CD4-positive, alpha-beta T cell (primary cell): ENCODE measurements around the gene SLC35A5. TPM values are rescaled to one million over a fixed set of nuclear protein-coding genes. Genes with fewer than 3 reads are reported as not detected.

Experiments used
- ATAC-seq: fragments of 200-7000 bp; cut with Tn5 transposase; one replicate; pipeline ENCODE4 v1.10.0; 2022; ENCODE audit warnings: mild to moderate bottlenecking; ENCODE audit not compliant: poor library complexity
- CTCF ChIA-PET: fragments of 350-600 bp; sonication (Branson Sonifier 250); formaldehyde crosslinking; loops from one replicate; lab custom pipeline; 2021; ENCODE audit warnings: antibody characterized with exemption, inconsistent platforms; lab: Charles Lee
- POLR2A ChIA-PET: fragments of 350-600 bp; sonication (Branson Sonifier 250); formaldehyde crosslinking; loops from one replicate; lab custom pipeline; 2021; ENCODE audit warnings: antibody characterized with exemption, inconsistent platforms; lab: Charles Lee
- DNase-seq, 14 experiments: peaks; one replicate each; pipeline ENCODE4 v3.0.0-alpha.2; 2013 to 2020; ENCODE audit warnings: mixed read lengths in 2 of 14
- H3K27ac ChIP-seq, 2 donors: one replicate each; pipeline versions ENCODE4 v1.5.1 to v1.7.0; 2013; ENCODE audit warnings: low read length in 2 of 2, low read depth in 1 of 2, mild to moderate bottlenecking in 1 of 2
- H3K27me3 ChIP-seq, 2 experiments: 1 replicate in 1 of 2; 2 replicates in 1 of 2; pipeline versions ENCODE4 v1.6.1 to v1.7.0; 2013; ENCODE audit warnings: low read length in 2 of 2, control low read depth in 1 of 2, mild to moderate bottlenecking in 1 of 2, moderate library complexity in 1 of 2; ENCODE audit not compliant: insufficient read depth in 2 of 2, control insufficient read depth in 1 of 2
- H3K36me3 ChIP-seq: one replicate; pipeline ENCODE4 v1.6.1; 2013; ENCODE audit warnings: low read length, control low read depth; ENCODE audit not compliant: insufficient read depth
- H3K4me1 ChIP-seq: one replicate; pipeline ENCODE4 v1.6.1; 2013; ENCODE audit warnings: low read length, control low read depth; ENCODE audit not compliant: insufficient read depth
- H3K4me3 ChIP-seq: one replicate; pipeline ENCODE4 v1.5.1; 2013; ENCODE audit warnings: mild to moderate bottlenecking, low read length, moderate library complexity
- H3K9me3 ChIP-seq, 2 experiments: 1 replicate in 1 of 2; 2 replicates in 1 of 2; pipeline versions ENCODE4 v1.6.1 to v1.7.0; 2013; ENCODE audit warnings: low read length in 2 of 2, mild to moderate bottlenecking in 2 of 2, control low read depth in 1 of 2, moderate library complexity in 1 of 2; ENCODE audit not compliant: control insufficient read depth in 1 of 2, insufficient read depth in 1 of 2
- H3K27ac Mint-ChIP-seq: one replicate; pipeline ENCODE4 v1.8.0; 2020; ENCODE audit warnings: mixed read lengths
- H3K27me3 Mint-ChIP-seq: one replicate; pipeline ENCODE4 v1.8.0; 2021; ENCODE audit warnings: mixed read lengths
- H3K36me3 Mint-ChIP-seq: one replicate; pipeline ENCODE4 v1.8.0; 2021; ENCODE audit warnings: low read depth, mixed read lengths
- H3K4me1 Mint-ChIP-seq: one replicate; pipeline ENCODE4 v1.8.0; 2021; ENCODE audit warnings: low read depth, mixed read lengths
- H3K4me3 Mint-ChIP-seq: one replicate; pipeline ENCODE4 v1.8.0; 2020; ENCODE audit warnings: mild to moderate bottlenecking, mixed read lengths
- H3K9me3 Mint-ChIP-seq: one replicate; pipeline ENCODE4 v1.8.0; 2020; ENCODE audit warnings: mixed read lengths
- CTCF ChIP-seq: fragments of 200-600 bp; IDR thresholded peaks from one replicate; pipeline ENCODE4 v1.8.0; 2022; ENCODE audit warnings: antibody characterized with exemption, mild to moderate bottlenecking
- intact Hi-C, 2 experiments: fragments of 100-400 bp; cut with DNase I in 1 of 2; cut with micrococcal nuclease in 1 of 2; formaldehyde crosslinking; loops; one replicate each; pipeline versions ENCODE4 v1.15.1 to v1.9.0; 2023 to 2025; cut with DNase I, micrococcal nuclease
- total RNA-seq, 174 experiments: library from RNA in 2 of 174; stranded (reverse) in 2 of 174; gene quantifications; one replicate each; pipeline ENCODE4 v1.2.3 and lab custom pipeline; 2021 to 2026

Gene SLC35A5
- total RNA-seq, 2 experiments from 2014 or later: 4.6 to 7.3 TPM

GRCh38 chr3:112579232-112579631 is 17.4 kb downstream of the SLC35A5 start:
- Mint-ChIP-seq H3K9me3 (no peaks in the 10 kb centered on the region), H3K4me3 (no peak overlapping the region), H3K4me1 (peaks cover 5% of the 10 kb centered on the region), H3K27ac (no peak overlapping the region), H3K36me3 (peaks cover 62% of the 10 kb centered on the region), H3K27me3 (no peaks in the 10 kb centered on the region)
- Histone ChIP-seq H3K27me3 (no peaks in the 10 kb centered on the region), H3K36me3 (peaks cover 45% of the 10 kb centered on the region), H3K27ac (no peak overlapping the region), H3K4me1 (no peaks in the 10 kb centered on the region), H3K4me3 (no peak overlapping the region), H3K9me3 (no peaks in the 10 kb centered on the region)
- ChIA-PET CTCF (no interaction called here), POLR2A (interaction anchor here (0.8 kb wide), 1 partner anchor 306 kb away, joined by 3 read pairs; no protein-coding TSS in a partner anchor)
- DNase-seq (peak in 3 of 14 experiments; percentile 14 to 17 (median 16)), ATAC-seq (no peak)
- intact Hi-C loops: no loop called here
- TF ChIP-seq CTCF: no peak

- intact Hi-C loops: loop anchor here in 1 of 2 experiments (5.0 kb wide), 1 partner anchor 403 kb away; no protein-coding TSS in a partner anchor
- no peak overlapping the region for H3K27ac ChIP-seq
- H3K27me3 Mint-ChIP-seq: no peaks in the 10 kb centered on the region
- DNase-seq (no peak), ATAC-seq (no peak)
- POLR2A ChIA-PET: no interaction called here
- no peak overlapping the region for H3K4me3 Mint-ChIP-seq
- no peaks in the 10 kb centered on the region for H3K9me3 Mint-ChIP-seq
- peaks cover 66% of the 10 kb centered on the region for H3K36me3 Mint-ChIP-seq
- H3K4me1 Mint-ChIP-seq: peaks cover 5% of the 10 kb centered on the region
- H3K4me3 ChIP-seq: no peak overlapping the region
- no peak for TF ChIP-seq CTCF
- no peaks in the 10 kb centered on the region for H3K9me3 ChIP-seq
- peaks cover 45% of the 10 kb centered on the region for H3K36me3 ChIP-seq
- H3K27ac Mint-ChIP-seq: no peak overlapping the region
- CTCF ChIA-PET: no interaction called here
- H3K27me3 ChIP-seq: no peaks in the 10 kb centered on the region
- no peaks in the 10 kb centered on the region for H3K4me1 ChIP-seq
Measured at GRCh38 chr3:112579697-112580096, 17.9 kb downstream of the SLC35A5 start.

GRCh38 chr3:112582244-112582874 is 20.5 kb downstream of the SLC35A5 start:
- peak; percentile 43 for TF ChIP-seq CTCF
- intact Hi-C loops: loop anchor here in 1 of 2 experiments (2.0 to 5.0 kb wide), 2 partner anchors 400 to 706 kb away; no protein-coding TSS in a partner anchor
- no peak overlapping the region for H3K4me3 Mint-ChIP-seq
- Histone ChIP-seq H3K4me3 (no peak overlapping the region), H3K9me3 (no peaks in the 10 kb centered on the region), H3K4me1 (no peaks in the 10 kb centered on the region), H3K36me3 (peaks cover 50% of the 10 kb centered on the region), H3K27me3 (no peaks in the 10 kb centered on the region), H3K27ac (no peak overlapping the region)
- ATAC-seq (no peak), DNase-seq (peak in 6 of 14 experiments; percentile 2 to 60 (median 30))
- H3K36me3 Mint-ChIP-seq: peaks cover 84% of the 10 kb centered on the region
- no peaks in the 10 kb centered on the region for H3K9me3 Mint-ChIP-seq
- CTCF ChIA-PET: interaction anchor here (1.0 to 1.3 kb wide), 3 partner anchors 10 to 397 kb away, joined by 3 to 4 read pairs (median 3); no protein-coding TSS in a partner anchor
- H3K4me1 Mint-ChIP-seq: peaks cover 5% of the 10 kb centered on the region
- H3K27ac Mint-ChIP-seq: peak overlapping the region; percentile 36
- POLR2A ChIA-PET: no interaction called here
- no peaks in the 10 kb centered on the region for H3K27me3 Mint-ChIP-seq
